IMR-90 (cell line): ENCODE measurements around the gene SLC38A9.

ENCODE experiments used
- CEBPB ChIP-seq: IDR thresholded peaks from 2 replicates; pipeline ENCODE4 v1.6.1; 2012; ENCODE audit warnings: low read depth, low read length, improper control_type of control experiment
- CHD1 ChIP-seq: IDR thresholded peaks from 2 replicates; pipeline ENCODE4 v1.6.1; 2012; ENCODE audit warnings: low read depth, low read length, improper control_type of control experiment
- CTCF ChIP-seq: conservative IDR thresholded peaks from 2 replicates; pipeline ENCODE4 v1.5.1; 2012; ENCODE audit warnings: mild to moderate bottlenecking, low read depth, low read length, improper control_type of control experiment
- ELK1 ChIP-seq: fragments of 150-350 bp; IDR thresholded peaks from 2 replicates; pipeline ENCODE4 v1.6.1; 2016; ENCODE audit warnings: low read depth, mild to moderate bottlenecking, low read length, moderate library complexity, borderline replicate concordance
- FOS ChIP-seq: fragments of 150-350 bp; IDR thresholded peaks from 2 replicates; pipeline ENCODE4 v1.6.1; 2016; ENCODE audit warnings: low read depth, low read length
- MAFK ChIP-seq: IDR thresholded peaks from 2 replicates; pipeline ENCODE4 v1.6.1; 2012; ENCODE audit warnings: low read depth, low read length, improper control_type of control experiment
- MAZ ChIP-seq: IDR thresholded peaks from 2 replicates; pipeline ENCODE4 v1.6.1; 2012; ENCODE audit warnings: low read depth, mild to moderate bottlenecking, low read length, improper control_type of control experiment, moderate library complexity, borderline replicate concordance
- POLR2A ChIP-seq: IDR thresholded peaks from 2 replicates; pipeline ENCODE4 v1.6.1; 2012; ENCODE audit warnings: mild to moderate bottlenecking, low read depth, low read length
- RAD21 ChIP-seq: IDR thresholded peaks from 2 replicates; pipeline ENCODE4 v1.6.1; 2012; ENCODE audit warnings: low read length, improper control_type of control experiment
- RCOR1 ChIP-seq: IDR thresholded peaks from 2 replicates; pipeline ENCODE4 v1.6.1; 2012; ENCODE audit warnings: mild to moderate bottlenecking, low read length, improper control_type of control experiment; ENCODE audit not compliant: insufficient replicate concordance
- RFX5 ChIP-seq: IDR thresholded peaks from 2 replicates; pipeline ENCODE4 v1.8.0; 2012; ENCODE audit warnings: low read depth, mild to moderate bottlenecking, low read length, moderate library complexity
- SMC3 ChIP-seq: fragments of 150-350 bp; IDR thresholded peaks from 2 replicates; pipeline ENCODE4 v1.6.1; 2016; ENCODE audit warnings: low read depth, mild to moderate bottlenecking, antibody characterized with exemption, low read length, moderate library complexity
- USF2 ChIP-seq: fragments of 150-350 bp; IDR thresholded peaks from 2 replicates; pipeline ENCODE4 v1.6.1; 2017; ENCODE audit warnings: mild to moderate bottlenecking, antibody characterized with exemption, low read length, low read depth

DNA sequence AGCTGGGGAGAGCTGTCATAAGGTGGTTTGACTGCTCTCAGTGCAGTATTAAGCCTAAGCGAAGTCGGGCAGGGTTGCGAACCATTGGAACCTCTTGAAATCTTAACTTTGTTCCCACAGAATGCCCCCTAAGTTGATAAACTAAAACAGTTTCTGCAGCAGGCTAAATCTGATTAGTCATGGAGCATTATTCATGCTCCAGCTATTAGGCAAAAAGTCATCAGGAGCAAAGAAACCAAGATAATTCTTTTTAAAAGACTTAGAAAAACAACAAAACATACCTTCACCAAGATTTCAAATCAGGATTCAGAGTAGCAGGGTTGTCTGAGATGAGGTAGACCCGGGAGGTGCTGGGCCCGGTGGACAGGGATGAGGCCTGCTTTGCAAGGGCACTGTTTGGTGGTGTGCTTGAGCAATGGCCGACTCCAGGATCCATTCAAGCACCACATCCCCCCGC lies 107.5 kb downstream of the SLC38A9 start:
- TF ChIP-seq CTCF (no peak), RAD21 (no peak), MAZ (no peak), POLR2A (no peak), RCOR1 (no peak), CEBPB (no peak), USF2 (no peak), CHD1 (no peak), MAFK (peak; percentile 26; the same call in 1 of the 2 replicates), RFX5 (no peak), SMC3 (no peak), FOS (peak; percentile 69), ELK1 (no peak)
